Keratinocyte (primary cell): ENCODE data around the gene SEC61A1. TPM values are rescaled to one million over a fixed set of nuclear protein-coding genes. Genes with fewer than 3 reads are reported as not detected.

ENCODE experiments used
- DNase-seq: peaks from one replicate; pipeline ENCODE4 v3.0.0-alpha.2; 2011; ENCODE audit warnings: low read depth, missing footprints, low spot score
- FAIRE-seq: peaks from 2 replicates; lab custom pipeline; 2011; peaks lifted over from hg19 to GRCh38; lab: Jason Lieb, UNC
- H2AFZ ChIP-seq: 2 replicates; pipeline ENCODE4 v1.6.0; 2012; ENCODE audit warnings: low read length, control low read depth, inconsistent platforms; ENCODE audit not compliant: control insufficient read depth
- H3K27ac ChIP-seq: 2 replicates; pipeline ENCODE4 v1.5.1; 2011; ENCODE audit warnings: low read length; ENCODE audit not compliant: control insufficient read depth, insufficient read depth
- H3K27me3 ChIP-seq: 3 replicates; pipeline ENCODE4 v1.6.0; 2011; ENCODE audit warnings: low read length; ENCODE audit not compliant: control insufficient read depth, insufficient read depth; ENCODE audit errors: extremely low read depth
- H3K36me3 ChIP-seq, 2 experiments: 2 replicates in 1 of 2; 3 replicates in 1 of 2; pipeline ENCODE4 v1.5.1; 2011; ENCODE audit warnings: low read length in 2 of 2, mild to moderate bottlenecking in 1 of 2; ENCODE audit not compliant: control insufficient read depth in 2 of 2, insufficient read depth in 2 of 2; ENCODE audit errors: extremely low read depth in 1 of 2
- H3K4me1 ChIP-seq: 3 replicates; pipeline ENCODE4 v1.5.1; 2011; ENCODE audit warnings: low read length; ENCODE audit not compliant: control insufficient read depth, insufficient read depth; ENCODE audit errors: extremely low read depth
- H3K4me2 ChIP-seq: 3 replicates; pipeline ENCODE4 v1.6.0; 2011; ENCODE audit warnings: low read depth, low read length; ENCODE audit not compliant: control insufficient read depth, insufficient read depth; ENCODE audit errors: extremely low read depth
- H3K4me3 ChIP-seq, 3 experiments: fragments of 200-600 bp in 1 of 3; sonication (generic) in 1 of 3; 2 replicates in 2 of 3; 3 replicates in 1 of 3; pipeline ENCODE4 v1.5.1; 2011 to 2016; ENCODE audit warnings: low read length in 3 of 3, mild to moderate bottlenecking in 3 of 3, control low read depth in 2 of 3, inconsistent platforms in 1 of 3, low read depth in 1 of 3, mixed read lengths in 1 of 3, mixed run types in 1 of 3, moderate library complexity in 1 of 3; ENCODE audit not compliant: control insufficient read depth in 2 of 3, insufficient read depth in 2 of 3; ENCODE audit errors: extremely low read depth in 1 of 3
- H3K79me2 ChIP-seq: 2 replicates; pipeline ENCODE4 v1.6.0; 2012; ENCODE audit warnings: low read length; ENCODE audit not compliant: control insufficient read depth, insufficient read depth
- H3K9ac ChIP-seq: 3 replicates; pipeline ENCODE4 v1.6.0; 2011; ENCODE audit warnings: low read length; ENCODE audit not compliant: control insufficient read depth, insufficient read depth; ENCODE audit errors: extremely low read depth
- H3K9me1 ChIP-seq: 3 replicates; pipeline ENCODE4 v1.6.0; 2011; ENCODE audit warnings: low read length; ENCODE audit not compliant: control insufficient read depth, insufficient read depth; ENCODE audit errors: extremely low read depth
- H3K9me3 ChIP-seq: 2 replicates; pipeline ENCODE4 v1.5.1; 2012; ENCODE audit warnings: low read depth, low read length; ENCODE audit not compliant: control insufficient read depth
- H4K20me1 ChIP-seq: 3 replicates; pipeline ENCODE4 v1.6.0; 2011; ENCODE audit warnings: low read length; ENCODE audit not compliant: control insufficient read depth, insufficient read depth; ENCODE audit errors: extremely low read depth
- CTCF ChIP-seq, 3 experiments: IDR thresholded peaks in 1 of 3; conservative IDR thresholded peaks in 1 of 3; optimal IDR thresholded peaks in 1 of 3; 2 replicates in 2 of 3; 3 replicates in 1 of 3; pipeline versions ENCODE3 to v1.5.1; 2011; ENCODE audit warnings: low read length in 3 of 3, mild to moderate bottlenecking in 3 of 3, moderate library complexity in 2 of 3, control low read depth in 1 of 3, inconsistent platforms in 1 of 3; ENCODE audit not compliant: insufficient read depth in 2 of 3; ENCODE audit errors: extremely low read depth in 1 of 3
- EZH2 ChIP-seq: IDR thresholded peaks from one replicate; pipeline ENCODE4 v1.6.1; 2012; ENCODE audit warnings: inconsistent platforms, mild to moderate bottlenecking, low read length, moderate library complexity
- dilution Hi-C: fragments of 300-500 bp; cut with MboI; formaldehyde crosslinking; loops from one replicate; pipeline ENCODE4 v1.7.0; 2020; ENCODE audit warnings: low sequenced_read_pairs; ENCODE audit not compliant: extremely low pct_ligation_motif_present
- polyA plus RNA-seq, 5 experiments: library from polyadenylated mRNA; depleted of rRNA in 3 of 5; stranded (reverse) in 3 of 5; stranded (forward) in 1 of 5; unstranded in 1 of 5; fragments of >200 nt; gene quantifications; 1 replicate in 1 of 5; 2 replicates in 3 of 5; 3 replicates in 1 of 5; pipeline versions ENCODE4 v1.2.1 to v1.2.3, GENCODE V29; 2011 to 2012; ENCODE audit warnings: missing spikeins in 2 of 5, low read depth in 1 of 5, low replicate concordance in 1 of 5

Gene SEC61A1
- polyA plus RNA-seq, 1 donor (not counting 4 experiments of a cell fraction or from before 2014, with no cell fraction given): 306 TPM

DNA sequence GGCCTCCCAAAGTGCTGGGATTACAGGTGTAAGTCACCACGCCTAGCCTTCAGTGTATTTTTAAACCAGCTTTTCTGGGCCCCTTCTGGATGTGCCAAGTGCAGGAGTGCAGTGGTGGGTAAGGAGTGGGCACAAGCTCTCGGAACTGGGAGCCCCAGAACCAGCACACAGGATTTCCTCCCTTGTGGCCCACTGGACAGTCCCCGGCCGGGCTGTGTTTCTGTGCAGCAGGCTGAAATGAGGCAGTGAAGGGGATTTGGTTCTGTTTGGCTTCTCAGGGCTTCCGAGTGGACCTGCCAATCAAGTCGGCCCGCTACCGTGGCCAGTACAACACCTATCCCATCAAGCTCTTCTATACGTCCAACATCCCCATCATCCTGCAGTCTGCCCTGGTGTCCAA, 14.4 kb downstream of the SEC61A1 start:
- Histone ChIP-seq H3K4me1 (peaks cover 10% of the 10 kb centered on the region), H3K9me1 (peaks cover 2% of the 10 kb centered on the region), H2AFZ (no peak overlapping the region), H3K4me2 (no peak overlapping the region), H4K20me1 (peaks cover 29% of the 10 kb centered on the region), H3K36me3 (peaks cover 70 to 78% of the 10 kb centered on the region in 2 experiments), H3K9me3 (no peaks in the 10 kb centered on the region), H3K9ac (no peak overlapping the region), H3K4me3 (no peak overlapping the region), H3K79me2 (peaks cover 60% of the 10 kb centered on the region), H3K27me3 (no peaks in the 10 kb centered on the region), H3K27ac (no peak overlapping the region)
- no peak for DNase-seq
- dilution Hi-C loops: no loop called here
- TF ChIP-seq CTCF (optimal IDR thresholded peaks at IDR 0.05 in 1 of 3, IDR thresholded peaks at IDR 0.05 in 1 of 3, conservative IDR thresholded peaks at IDR 0.05 in 1 of 3; ENCODE audit: extremely low read depth in 1 of 3, insufficient read depth in 2 of 3, low read length in 3 of 3) (no peak), EZH2 (no peak)
- FAIRE-seq: no peak

- Histone ChIP-seq H3K4me2 (no peak overlapping the region), H3K36me3 (peaks cover 67 to 75% of the 10 kb centered on the region in 2 experiments), H3K9me3 (no peaks in the 10 kb centered on the region), H3K9me1 (peaks cover 5% of the 10 kb centered on the region), H3K9ac (no peak overlapping the region), H4K20me1 (peaks cover 27% of the 10 kb centered on the region), H3K27me3 (no peaks in the 10 kb centered on the region), H3K79me2 (peaks cover 59% of the 10 kb centered on the region), H3K4me1 (peaks cover 8% of the 10 kb centered on the region), H3K27ac (no peak overlapping the region), H3K4me3 (no peak overlapping the region), H2AFZ (no peak overlapping the region)
- DNase-seq: no peak
- dilution Hi-C loops: no loop called here
- TF ChIP-seq CTCF (optimal IDR thresholded peaks at IDR 0.05 in 1 of 3, IDR thresholded peaks at IDR 0.05 in 1 of 3, conservative IDR thresholded peaks at IDR 0.05 in 1 of 3; ENCODE audit: extremely low read depth in 1 of 3, insufficient read depth in 2 of 3, low read length in 3 of 3) (no peak), EZH2 (no peak)
- FAIRE-seq: no peak
Measured at GRCh38 chr3:128067489-128067888, 15.3 kb downstream of the SEC61A1 start.
